Measurements from ENCODE around the gene HOXB9.

Gene HOXB9

DNA sequence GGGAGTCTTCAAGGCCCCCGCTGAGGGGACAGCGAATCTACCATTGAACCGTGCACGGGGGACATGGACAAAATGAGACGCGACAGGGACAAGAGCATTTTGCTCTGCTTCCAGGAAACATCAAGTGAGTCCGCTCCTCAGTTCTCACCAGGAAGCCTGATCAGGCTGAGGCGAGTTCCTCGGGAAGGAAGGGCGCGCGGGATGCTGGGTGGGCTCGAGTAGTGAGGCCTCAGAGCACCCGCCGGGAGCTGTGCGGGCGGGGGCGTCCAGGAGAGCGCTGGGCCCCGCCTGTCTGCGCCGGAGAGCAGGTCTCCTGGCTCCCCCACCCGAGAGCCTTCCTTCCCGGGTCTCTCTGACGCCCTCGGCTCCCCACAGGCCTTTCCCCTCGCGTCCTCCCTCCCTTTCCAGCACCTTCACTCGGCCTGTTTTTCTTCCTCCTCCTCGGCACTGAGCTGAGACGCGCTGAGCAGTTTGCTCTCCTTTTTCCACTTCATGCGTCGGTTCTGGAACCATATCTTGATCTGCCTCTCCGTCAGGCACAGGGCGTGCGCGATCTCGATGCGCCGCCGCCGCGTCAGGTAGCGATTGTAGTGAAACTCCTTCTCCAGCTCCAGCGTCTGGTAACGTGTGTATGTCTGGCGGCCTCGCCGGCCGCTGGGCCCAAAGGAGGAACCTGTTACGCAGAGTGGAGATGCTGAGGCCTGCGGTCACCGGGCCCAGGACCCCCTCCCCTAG lies 30.0 kb downstream of the HOXB9 start:
- no peak for DNase-seq (ENCODE audit: low spot score)

DNA sequence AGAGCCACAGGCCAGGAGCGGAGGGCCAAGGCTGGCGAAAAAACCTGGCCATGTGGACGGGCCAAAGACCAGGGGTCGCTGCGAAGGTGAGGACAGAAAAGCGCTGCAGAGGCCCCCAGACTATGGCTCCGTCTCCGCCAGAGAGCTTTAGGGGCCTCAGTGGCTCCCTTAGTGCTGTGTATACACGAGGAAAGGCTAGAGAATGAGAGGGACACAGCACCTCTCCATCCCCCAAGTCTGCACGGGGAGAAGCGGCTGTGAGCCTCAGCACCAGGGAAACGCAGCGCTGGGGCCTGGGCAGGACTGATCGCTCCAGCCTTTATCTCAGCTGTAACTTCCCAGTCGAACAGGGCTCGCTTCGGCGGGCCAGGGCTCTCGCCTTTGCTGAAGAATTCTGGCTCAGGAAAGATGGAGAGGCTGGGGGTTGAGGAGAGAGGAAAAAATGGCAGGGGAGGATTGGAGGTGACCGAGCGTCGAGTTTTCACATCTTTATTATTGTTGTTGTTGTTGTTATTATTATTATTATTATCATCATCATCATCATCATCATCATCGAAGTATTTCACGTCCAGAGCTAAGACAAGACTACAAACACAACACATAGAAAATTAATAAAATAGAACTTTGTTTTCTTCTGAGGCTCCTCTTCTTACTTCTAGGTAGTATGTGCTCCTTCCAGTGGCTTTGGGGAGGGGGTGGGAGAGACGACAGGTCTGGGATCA lies 30.7 kb downstream of the HOXB9 start:
- DNase-seq (ENCODE audit: low spot score): no peak

DNA sequence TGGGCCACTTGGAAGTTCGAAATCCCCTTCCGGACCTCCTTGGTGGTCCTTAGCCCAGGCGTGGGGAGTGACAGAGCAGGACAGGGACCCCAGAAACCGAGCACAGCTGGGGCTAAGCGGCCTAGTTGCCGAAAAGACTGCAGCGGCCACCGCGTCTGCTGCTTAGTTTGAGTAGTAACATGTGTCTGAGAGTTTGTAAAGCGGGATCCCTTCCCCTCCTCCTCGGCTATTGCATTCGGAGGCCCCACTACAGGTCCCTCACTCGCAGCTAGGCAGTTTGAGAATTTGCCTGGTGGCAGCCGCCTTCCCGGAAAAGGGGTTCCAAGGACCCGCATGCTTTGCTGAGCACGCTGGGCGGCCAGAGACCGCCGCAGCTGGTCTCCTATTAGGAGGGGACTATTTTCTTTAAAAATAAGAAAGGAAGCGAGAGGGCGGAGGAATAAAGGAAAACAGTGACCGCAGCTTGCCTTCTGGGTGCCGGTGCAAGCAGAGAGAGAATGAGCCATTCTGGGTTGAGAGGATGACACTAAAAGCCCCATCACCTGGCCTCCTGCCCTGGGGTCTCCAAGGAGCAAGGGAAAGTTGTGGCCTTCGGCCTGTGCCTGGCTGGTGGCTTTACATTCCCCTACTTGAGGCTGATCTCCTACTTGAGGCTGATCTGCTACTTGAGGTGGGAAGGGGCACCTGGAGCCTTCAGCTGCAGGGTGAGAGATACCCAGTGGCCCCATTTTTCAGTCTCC lies 31.4 kb downstream of the HOXB9 start:
- DNase-seq (ENCODE audit: low spot score): no peak

DNA sequence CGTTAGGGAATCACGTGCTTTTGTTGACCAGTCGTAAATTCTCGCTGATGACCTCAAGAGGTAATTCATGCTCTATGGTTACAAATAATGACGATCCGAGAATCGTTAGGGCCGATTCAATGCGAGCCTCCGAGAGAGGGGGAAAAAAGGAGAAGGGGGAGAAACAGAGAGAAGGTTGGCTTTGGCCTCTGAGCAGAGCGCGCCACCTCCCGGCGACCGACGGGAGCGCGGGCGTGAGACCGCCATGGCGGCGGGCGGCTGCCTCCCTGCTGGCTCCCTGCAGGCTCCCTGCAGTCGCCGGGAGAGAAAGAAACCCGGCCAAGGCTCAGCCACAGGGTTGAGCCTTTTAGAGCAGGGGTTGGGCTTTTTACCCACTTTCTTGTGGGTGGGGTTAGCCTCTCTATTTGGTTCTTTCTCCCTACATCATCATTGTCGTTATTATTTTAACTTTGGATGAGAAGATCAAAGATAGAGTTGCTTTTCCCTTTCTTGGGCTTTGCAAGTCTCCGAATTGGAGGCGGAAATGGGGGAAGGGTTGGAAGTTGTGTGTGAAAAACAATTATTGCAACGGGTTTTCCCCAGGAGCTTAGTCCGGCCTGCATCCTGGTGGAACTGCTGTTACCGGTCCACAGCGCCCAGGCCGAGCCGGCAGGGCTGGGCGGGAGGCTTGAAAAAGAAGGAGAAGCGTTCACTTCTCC lies 32.2 kb downstream of the HOXB9 start:
- peak; percentile 94 for DNase-seq (ENCODE audit: low spot score)

DNA sequence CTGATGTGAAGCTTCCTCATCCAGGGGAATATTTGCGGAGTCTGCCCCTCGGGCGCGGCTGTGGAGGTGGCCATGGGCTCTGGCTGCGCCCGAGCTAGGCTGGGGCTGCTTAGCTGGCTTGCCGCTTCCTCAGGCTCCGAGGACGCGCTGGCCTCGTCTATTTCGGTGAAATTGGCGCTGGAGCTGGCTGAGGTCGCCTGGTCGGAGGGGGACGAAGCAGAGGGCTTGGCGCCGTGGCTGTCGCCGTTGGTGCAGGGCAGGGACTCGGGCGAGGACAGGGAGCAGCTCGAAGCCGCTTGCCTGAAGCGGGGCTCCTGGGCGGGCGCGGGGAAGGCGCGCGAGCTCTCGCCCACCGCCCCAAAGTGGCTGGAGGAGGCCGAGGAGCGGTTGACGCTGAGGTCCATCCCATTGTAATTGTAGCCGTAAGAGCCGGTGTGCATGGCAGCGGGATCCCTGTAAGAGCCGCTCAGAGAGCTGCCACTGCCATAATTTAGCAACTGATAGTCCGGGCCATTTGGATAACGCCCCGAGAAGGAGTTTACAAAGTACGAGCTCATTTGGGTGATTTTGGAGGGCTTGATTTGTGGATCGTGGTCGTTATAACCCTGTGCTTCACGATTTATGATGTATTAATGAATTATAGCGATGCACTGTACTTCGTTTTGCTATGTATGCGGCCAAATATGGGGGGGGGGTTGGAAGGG lies 32.9 kb downstream of the HOXB9 start, which contains the start of gene HOXB5:
HOXB5 (minus strand) TSS at position 654 of the 704 bp plus-strand sequence; CDS start at position 557, 97 bp downstream.
- no peak for DNase-seq (ENCODE audit: low spot score)

DNA sequence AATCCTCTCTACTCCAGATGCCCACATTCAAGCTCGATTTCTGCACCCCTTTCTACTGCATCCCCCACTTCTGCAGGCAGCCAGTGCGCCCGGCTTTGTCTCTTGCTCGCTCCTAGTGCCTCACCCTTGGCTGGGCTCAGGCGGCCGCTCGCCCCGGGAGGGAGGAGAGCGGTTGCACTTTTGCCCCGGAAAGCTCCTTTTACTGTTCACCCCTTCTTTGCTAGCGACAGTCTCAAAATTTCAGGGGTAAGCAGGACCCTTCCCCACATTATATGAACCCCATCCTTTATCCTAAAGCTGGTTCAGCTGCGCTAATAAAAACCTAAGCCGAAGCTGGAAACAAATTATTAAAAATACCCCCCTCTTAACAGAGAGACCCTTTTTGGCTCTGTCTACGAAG lies 33.6 kb downstream of the HOXB9 start:
- no peak for DNase-seq (ENCODE audit: low spot score)

DNA sequence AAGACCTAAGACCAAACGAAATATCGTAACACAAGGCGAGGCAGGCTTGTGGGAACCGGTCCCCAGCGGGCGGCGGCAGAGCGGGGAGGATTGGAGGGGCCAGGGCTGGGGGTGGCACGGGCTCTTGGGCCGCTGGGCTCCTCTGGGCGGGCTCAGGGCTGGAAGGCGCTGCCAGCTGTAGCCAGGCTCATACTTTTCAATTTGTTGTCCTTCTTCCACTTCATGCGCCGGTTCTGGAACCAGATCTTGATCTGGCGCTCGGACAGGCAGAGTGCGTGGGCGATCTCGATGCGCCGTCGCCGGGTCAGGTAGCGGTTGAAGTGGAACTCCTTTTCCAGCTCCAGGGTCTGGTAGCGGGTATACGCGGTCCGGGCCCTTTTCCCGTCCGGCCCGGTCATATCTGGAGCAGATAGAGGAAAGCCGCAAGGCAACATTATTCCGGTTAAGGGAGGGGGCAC lies 34.1 kb downstream of the HOXB9 start:
- DNase-seq (ENCODE audit: low spot score): no peak

DNA sequence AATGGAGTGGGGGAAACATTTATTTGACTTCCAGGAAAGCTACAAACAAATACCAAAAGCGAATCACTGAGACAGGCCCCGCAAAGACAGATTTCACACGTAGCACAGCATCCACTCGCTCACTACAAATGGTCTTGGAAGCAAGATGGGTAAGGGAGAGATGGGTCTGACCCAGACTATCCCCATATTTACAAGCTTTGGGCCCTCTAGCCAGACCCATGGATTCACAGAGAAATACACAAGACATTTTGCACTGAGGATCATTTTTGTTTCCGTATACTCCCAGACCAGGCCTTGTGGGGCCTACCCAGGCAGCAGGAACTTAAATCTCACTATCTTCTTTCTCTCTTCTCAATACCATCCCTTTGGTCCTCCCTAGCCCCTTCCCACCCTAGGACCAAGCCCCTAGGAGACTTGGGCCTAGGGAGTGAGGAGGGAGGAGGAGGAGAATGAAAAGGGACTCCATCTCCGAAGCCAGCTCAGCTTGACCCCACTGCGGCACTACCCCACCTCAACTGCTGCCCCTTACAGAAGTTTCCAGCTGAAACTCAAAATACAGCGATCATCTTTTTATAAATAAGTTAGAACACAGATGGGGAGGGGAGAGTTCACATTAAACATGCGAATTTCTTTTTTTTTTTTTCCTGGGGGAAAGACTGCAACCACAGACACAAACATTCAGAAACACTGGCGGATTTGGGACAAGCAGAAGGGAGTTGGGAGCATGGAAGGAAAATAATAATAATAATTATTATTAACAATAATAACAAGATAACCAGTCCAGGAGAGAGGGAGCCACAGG lies 34.7 kb downstream of the HOXB9 start:
- no peak for DNase-seq (ENCODE audit: low spot score)

DNA sequence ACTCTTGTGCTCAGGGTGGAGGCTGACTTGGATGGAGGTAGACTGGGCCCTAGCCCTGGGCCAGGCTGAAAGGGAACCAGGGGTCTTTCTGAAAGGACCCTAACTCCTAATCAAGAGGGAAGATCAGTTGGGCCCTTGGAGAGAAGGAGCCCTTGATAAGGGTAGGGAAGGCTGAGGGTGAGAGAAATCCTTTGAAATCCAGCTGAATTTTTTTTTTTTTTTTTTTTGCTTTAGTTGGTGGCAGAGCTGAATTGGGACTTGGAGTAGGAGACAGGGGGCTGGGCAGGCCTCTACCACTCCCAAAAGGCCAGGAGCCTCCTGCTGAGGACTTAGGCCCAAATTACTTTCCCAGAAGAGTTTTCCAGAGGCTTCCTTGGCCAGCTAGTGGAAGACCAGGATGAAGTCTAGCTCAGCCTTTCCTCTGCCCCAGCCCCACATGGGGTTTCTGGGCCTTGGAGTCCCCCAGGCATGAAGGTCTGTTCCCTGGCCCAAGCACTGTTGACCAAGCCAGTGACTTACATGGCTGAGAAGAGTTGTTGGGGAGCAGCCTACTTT lies 35.5 kb downstream of the HOXB9 start:
- no peak for DNase-seq (ENCODE audit: low spot score)

DNA sequence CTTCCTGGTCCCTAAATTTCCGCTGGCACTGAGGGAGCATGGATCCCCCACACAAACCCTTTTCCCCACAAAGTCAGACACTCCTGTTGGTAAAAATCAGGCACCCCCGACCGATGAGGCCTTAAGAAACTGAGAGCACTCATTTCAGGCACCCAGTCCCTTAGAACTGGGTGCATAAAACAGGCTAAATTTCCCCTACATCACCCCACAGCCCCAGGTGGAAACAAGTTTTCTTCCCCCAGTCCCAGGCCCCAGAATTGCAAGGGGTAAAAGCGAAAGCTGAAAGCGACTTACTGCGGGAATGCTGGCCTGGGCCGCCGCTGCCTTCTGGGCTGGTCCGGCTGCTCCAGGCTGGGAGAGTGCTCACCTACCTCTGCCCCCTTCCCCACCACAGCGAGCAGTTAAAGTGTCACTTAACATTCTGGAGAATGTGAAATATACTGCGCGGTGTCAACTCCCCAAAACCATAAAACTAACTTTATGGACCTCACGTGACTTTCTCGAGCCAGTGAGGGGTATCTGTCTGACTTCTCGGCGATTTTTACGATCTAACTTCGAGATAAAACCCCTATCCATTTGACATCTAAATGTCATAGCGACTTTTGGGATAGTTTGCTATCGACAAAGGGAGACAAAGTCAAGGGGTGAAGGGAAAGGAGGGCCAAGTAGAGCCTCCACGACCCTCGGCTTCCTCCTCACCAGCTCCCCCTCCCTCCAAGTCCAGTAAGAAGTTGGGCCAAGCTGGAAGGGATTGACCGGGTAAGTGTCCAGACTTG lies 36.1 kb downstream of the HOXB9 start, which contains the start of gene HOXB3:
HOXB3 (minus strand) TSS at position 411 of the 776 bp plus-strand sequence. CDS start 37,767 bp downstream, outside the sequence.
- DNase-seq (ENCODE audit: low spot score): no peak

DNA sequence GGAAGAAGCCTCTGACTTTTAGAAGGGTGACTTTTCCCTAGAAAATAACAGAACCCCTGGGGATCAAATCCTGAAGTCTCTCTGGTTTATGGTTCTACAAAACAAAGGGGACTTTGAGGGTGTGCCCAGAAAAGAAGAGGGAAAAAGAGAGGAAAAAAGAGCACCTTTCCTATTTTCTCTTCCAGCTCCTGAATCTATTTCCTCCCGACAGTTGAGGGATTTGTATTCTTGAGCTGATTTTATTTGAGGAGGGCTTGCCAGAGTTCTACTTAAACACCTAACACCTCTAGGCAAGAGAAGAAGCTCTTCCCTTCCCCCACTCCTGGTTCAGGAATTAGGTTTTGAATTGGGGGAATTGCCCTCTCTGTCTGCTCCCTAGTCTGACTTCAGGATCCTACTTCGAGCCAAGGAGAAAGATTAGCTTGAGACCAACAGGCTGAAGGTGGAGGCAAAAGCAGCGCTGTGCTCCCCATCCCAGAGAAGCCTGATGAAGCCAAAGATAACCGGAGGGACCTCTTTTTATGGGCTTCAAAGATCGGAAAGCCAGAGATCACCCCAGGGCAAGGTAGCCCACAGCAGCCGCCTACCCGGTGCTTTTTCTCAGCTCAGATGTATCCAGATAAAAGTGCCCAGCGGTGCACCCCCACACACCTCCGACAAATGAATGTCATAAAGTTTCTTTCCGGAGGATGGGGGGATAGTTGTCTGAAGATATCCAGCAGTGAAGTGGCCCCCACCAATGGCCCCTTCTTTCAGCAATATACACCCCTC lies 36.9 kb downstream of the HOXB9 start:
- no peak for DNase-seq (ENCODE audit: low spot score)

DNA sequence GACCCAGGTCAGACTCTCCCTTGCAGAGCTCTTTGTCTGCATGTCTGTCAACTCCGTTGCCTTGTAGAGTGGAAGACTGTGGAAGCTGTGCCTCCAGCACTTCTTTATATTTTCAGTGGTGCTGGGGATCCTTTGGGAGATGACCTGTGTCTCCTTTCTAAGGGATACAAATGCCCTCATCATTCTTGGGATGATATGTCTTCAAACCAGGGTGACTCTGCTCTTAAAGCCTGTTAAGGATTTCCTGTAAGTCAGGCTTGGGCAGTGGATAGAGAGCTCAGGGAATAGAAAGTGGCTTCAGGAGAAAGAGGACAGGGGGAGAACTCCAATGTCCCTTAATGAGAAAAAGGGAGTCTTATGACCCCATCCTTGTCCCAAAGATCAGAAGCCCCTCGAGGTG lies 37.6 kb downstream of the HOXB9 start:
- no peak for DNase-seq (ENCODE audit: low spot score)

DNA sequence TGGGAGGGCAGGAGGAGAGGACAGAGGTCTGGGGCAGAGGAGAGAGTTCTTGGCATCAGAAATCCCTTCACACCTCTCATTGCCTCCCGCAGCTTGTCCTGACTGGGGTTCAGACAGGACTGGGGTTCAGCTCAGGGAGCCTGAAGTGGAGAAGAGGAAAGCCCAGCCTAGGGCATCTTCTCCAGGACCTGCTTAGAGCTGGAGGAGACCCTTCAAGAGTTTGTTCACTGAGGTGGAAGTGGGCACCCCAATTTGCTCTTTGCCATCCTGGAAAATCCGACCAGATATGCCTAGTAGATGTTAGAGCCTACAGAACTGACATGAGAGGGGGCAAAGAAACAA lies 38.1 kb downstream of the HOXB9 start:
- no peak for DNase-seq (ENCODE audit: low spot score)

DNA sequence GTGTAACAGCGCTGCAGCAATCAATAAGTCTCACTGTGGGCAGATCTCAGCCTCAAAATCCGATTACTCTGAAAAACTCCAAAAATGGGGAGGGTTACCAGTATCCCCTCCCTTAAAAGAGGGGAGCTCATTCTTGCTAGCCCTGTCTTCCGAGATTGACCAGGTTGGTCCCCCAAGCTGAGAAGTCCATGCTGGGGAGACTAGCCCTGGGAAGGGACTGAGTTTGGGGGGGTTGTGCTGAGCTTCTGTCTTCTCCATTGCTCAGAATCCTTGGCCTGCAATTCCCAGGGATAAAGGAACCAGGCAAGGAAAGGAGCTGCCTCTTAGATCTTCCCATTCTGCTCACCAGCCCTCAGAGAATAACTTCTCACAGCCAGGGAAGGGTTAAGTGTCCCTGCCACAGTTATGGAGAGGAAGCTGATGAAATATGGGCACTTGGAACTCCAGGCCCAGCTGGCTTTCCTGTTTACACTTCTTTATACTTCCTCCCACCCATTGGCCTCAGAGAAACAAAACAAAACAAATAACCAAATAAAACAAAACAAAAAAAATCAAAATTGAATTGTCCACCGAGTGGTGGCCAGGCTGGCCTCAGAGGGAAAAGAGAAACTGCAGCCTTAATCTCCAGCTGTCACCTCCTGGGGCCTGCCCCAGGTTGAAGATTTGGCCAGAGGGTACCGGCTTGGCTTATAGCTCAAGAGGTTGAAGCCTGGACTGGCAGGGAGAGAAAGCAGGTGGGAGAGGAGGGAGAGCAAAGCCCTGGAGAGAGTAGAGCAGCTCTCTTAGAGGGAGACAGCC lies 38.7 kb downstream of the HOXB9 start:
- DNase-seq (ENCODE audit: low spot score): no peak

DNA sequence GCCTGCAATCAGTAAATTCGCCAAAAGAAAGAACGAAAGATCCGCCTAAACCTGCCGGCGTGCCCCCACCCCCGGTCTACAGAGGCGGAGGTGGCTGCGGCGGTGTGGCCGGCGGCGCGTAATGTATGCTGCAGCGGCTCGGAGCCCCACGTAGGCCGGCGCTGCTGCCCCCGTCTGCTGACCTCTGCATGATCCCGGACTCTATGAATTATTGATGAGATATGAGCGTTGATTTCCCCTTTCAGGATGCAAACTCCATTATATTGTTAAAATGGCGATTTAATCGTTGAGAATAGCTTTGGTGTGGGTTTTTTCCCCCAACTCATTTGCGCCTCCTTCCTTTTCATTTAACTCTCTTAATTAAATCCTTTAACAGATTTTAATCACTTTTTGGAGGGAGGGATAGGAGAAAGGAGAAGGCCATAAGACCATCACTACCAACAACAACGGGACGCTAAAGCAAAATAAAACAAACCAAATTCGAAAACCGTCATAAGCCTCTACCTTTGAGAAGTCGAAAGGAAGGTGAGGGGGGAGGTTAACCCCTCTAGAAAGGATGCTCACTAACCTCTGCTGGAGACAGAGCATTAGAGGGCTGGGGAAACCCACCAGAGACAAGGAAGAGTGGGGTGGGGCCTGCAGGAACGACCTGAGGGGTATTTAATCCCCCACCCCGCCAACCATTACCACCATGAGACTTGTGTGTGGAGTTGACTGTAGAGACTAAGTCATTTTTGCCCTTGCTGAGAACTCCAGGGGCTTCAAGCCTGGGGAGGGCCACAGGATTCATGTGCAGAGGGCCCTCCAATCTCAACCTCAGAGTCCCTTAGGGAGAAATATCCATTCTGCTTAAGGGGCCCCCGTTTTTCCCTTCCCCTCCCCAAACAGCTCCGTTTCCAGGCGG lies 39.6 kb downstream of the HOXB9 start:
- no peak for DNase-seq (ENCODE audit: low spot score)

DNA sequence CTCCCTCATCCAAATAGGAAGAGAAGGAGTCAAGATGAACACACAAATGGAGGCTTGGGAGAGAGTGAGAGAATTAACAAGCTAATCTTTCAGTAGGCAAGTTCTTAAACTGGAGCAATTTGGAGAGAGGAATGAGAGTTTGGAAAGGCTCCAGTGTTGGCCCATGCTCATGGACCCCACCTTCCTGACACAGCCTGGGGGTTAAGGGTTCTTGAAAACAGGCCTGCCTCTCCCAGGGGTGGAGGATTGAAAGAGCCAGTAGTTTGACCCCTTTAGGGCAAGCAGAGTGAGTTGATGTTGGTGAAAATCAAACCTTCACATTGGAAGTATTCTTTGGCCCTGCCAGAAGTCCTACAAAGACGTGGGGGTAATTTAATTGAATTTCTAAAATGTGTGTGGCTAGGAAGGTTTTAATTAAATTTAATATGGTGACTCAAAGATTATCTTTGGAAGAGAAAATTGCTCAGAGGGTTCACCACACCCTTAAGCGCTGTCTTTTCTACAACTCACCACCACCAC lies 41.9 kb downstream of the HOXB9 start:
- no peak for DNase-seq (ENCODE audit: low spot score)

All from hepatic stellate cell (primary cell).